HG02759 (cell line): Measurements from ENCODE around the gene ODF2L.

Experiments
- ATAC-seq: cut with Tn5 transposase; IDR thresholded peaks from one replicate; pipeline ENCODE4 v1.9.1; 2021; ENCODE audit warnings: mild to moderate bottlenecking, moderate library complexity; ENCODE audit not compliant: unreplicated experiment

The ODF2L gene, protein sequence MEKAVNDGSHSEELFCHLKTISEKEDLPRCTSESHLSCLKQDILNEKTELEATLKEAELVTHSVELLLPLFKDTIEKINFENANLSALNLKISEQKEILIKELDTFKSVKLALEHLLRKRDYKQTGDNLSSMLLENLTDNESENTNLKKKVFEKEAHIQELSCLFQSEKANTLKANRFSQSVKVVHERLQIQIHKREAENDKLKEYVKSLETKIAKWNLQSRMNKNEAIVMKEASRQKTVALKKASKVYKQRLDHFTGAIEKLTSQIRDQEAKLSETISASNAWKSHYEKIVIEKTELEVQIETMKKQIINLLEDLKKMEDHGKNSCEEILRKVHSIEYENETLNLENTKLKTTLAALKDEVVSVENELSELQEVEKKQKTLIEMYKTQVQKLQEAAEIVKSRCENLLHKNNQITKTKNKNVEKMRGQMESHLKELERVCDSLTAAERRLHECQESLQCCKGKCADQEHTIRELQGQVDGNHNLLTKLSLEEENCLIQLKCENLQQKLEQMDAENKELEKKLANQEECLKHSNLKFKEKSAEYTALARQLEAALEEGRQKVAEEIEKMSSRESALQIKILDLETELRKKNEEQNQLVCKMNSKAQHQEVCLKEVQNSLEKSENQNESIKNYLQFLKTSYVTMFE

GRCh38 chr1:86395751-86396497 is at the start of gene ODF2L:
ODF2L (minus strand) TSS chr1:86396323; CDS start chr1:86387027, 9,296 bp downstream.
- peak; percentile 100 for ATAC-seq

GRCh38 chr1:86445919-86446318 is 49.8 kb upstream of the ODF2L start:
- no peak for ATAC-seq

- ATAC-seq, result no peak
These were observed 45.9 kb upstream of the ODF2L start for GRCh38 chr1:86441997-86442396.

DNA sequence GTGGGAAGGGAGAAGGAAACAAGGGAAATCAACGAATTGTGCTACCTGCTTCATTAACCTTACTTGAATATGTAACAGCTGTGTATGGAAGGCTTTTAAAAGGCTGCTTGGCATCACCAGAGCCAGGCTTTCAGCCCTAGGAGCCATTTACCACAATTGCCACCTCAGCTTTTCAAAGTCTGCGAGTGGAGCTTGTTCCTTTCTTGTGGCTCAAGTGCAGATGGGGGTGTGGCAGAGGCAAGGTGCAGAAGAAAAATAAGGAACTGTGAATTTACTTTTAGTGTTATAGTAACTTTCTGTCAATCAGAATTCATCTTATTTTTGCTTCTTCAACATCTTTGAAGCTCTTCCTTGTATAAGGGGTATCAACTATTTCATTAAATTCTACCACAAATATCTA is 45.5 kb upstream of the ODF2L start:
- ATAC-seq, result no peak

- no peak for ATAC-seq
These were observed 39.9 kb upstream of the ODF2L start for GRCh38 chr1:86436041-86436440.

- ATAC-seq, result no peak
These were observed 39.2 kb upstream of the ODF2L start for GRCh38 chr1:86435327-86435726.

- no peak for ATAC-seq
These were observed 37.9 kb upstream of the ODF2L start for GRCh38 chr1:86434059-86434458.

DNA sequence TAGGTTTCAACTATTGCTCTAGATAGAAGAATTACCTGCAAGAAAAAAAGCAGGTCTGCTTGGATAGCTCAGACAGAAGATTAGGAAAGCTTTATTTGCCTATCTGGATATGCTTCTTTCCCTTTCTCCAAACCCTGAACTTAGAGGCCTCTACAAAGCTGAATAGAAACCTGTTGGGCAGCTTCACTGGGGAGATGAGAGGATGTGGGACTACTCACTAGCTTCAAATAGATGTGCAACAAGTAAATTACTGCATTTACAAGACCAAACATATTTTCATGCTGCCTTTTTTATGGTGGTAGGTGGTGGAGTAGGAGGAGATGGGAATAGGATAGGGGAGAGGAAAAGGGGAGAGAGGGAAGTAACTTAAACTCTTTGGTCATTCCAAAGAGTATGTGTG is 34.3 kb upstream of the ODF2L start:
- no peak for ATAC-seq

GRCh38 chr1:86429835-86430234 is 33.7 kb upstream of the ODF2L start:
- ATAC-seq, result no peak

DNA sequence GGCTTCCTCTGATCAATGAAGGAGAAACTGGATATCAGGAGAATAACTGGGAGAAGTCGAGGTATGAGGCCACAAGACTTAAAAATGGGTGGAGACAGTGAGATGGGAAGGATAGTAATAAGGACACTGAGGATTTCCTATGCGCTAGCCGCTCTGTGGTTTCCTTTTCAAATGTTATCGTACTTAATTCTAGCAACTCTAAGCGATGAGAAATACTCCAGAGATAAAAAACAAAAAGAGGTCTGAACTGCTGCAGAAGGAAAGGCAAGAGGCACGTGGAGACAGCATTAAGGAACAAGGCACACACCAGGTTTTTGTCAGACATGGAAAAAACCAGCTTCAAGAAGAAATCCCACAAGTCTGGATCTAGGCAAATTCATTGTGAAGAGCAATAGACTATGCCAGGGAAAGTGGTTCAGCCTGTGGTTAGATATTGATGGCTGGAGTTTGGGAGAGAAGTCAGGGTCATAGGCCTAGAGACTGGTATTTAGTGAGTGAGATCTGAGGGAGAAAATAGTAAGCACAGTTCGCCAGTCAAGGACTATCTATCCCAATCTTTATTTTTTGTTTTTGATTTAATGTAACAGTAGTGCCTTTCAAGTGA is 33.1 kb upstream of the ODF2L start:
- ATAC-seq, result no peak

DNA sequence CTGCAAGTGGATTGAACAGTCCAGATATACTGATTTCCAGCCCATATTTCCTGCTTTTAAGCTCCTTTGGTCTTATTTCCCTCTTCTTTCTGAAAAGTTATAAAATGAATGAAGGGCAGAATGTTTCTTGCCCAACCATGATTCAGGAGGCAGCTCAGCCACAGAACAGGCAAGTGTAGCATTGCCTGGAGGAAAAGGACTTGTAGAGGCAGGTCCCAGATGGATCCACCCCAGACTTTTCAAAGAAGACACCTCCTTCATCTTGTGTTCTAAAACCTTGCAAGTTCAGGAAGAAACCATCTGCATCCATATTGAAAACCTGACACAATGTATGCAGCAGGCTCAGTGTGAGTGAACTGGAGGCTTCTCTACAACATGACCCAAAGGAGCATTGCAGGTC is 27.8 kb upstream of the ODF2L start, which contains the start of gene CLCA2:
CLCA2 (plus strand) TSS at position 299 of the 400 bp plus-strand sequence; CDS start at position 376, 77 bp downstream.
- ATAC-seq, result no peak

- no peak for ATAC-seq
These were observed 27.4 kb upstream of the ODF2L start for GRCh38 chr1:86423473-86423872.

DNA sequence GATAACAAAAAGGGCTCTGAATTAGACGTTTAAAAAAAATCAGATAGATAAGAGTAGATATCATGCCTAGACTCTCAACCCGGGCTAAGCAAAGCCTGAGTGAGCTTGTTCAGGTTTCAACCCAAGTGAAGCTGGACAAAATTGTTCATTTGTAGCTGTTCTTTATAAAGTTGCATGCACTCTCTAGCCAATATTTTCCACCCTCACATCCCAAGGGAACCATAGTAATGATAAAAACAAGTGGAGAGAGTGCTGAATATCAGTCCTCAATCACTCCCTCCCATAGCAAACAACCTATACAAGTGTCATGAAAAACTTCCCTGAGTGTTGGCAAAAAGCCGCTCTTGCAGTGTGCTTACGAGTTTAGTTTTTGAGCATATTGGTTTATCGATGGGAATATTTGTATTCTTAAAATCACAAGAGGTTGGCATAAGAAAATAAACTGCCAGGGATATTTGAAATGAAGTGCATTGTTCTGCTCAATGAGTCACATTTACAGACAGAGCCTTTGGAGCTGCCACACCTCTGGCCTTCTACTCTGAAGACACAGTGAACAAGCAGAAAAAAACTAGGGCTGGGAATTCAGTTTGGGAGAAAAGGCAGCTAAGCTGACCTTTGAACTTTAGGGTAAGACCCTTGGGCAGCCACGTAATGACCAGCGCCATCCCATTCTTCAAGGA is 25.6 kb upstream of the ODF2L start:
- ATAC-seq, result no peak

DNA sequence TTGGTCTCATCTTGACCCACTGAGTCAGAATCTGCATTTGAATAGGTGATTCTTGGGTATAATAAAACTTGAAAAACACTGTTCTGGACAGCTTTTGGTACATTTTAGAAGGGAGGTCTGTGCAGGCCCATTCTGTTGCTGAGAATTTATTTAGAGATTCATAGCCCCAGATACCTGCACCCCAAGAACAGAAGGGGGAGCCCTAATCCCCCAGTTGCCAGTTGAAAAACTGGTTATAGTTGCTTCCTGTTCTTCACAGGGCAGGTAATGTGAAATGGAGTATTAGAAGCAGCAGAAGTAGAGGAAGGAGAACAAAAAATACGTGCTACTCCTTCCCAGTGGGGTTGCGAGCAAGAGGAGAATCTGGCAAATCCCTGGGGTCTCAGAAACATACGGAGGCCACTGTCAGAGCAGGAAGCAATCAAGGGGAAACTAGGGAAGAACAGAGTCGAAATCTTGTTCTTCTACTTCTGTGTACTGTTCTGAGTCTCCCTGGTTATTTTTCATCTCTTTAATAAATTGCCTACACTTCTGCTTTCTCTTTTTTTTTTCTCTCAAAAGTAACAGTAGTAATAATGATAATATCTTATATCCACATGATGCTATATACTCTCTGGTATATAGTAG is 23.3 kb upstream of the ODF2L start:
- peak; percentile 83 for ATAC-seq

DNA sequence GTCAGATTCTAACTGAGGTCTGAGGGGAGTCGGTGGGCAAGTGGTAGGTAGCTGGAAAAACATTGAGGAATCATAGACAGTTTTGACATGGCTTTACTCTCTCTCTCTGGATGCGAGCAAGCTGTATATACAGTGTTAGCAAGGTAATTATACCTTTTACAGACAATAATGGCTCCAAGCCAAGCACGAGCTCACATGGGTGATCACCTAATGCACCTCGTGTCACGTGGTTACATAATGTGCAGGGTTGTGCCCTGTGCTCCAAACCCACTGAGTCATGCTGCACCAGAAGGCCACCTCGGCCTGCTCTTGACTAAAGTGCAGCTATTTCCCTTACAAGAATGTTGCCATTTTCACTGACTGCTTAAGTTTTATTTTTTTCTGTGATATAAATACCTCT is 20.2 kb upstream of the ODF2L start:
- no peak for ATAC-seq

GRCh38 chr1:86410879-86411278 is 14.8 kb upstream of the ODF2L start:
- ATAC-seq, result no peak

GRCh38 chr1:86409416-86410021 is 13.4 kb upstream of the ODF2L start:
- no peak for ATAC-seq

DNA sequence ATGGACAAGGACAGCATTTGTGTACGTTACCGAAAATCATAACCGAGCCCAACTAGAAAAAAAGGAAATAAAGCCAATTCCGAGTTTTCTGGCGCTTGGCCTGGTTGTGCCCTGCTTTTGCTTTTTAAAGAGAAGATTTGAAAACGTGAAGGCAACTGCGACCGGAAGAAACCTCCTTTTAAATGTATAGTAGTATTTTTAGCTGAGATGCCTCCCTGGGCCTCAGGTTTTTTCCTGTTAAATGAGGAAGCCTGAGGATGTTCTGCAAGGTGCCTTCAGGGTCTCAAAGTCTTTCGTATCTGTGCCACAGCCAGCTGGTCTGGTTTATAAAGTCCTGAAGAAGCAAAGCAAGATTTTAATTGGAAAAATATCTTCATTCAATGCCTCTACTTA is 371 bp upstream of the ODF2L start:
- ATAC-seq, result peak; percentile 22

DNA sequence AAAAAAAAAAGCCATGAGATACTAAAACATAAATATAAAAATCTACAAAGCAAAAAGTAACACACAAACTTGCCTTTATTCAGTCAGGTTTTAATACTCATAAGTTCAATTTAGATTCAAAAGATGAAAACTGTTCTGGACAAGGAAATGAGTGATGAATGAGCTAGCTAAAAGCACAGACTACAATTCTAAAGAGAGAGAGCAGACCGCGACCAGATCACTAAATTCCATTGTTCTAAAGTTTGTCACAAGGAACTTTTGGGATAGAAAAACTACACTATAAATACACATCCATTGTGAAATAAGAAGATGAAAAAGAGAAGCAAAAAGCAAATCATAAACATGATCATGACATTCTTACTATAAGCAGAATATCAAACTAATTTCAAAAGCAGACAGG is 1.7 kb downstream of the ODF2L start:
- no peak for ATAC-seq

DNA sequence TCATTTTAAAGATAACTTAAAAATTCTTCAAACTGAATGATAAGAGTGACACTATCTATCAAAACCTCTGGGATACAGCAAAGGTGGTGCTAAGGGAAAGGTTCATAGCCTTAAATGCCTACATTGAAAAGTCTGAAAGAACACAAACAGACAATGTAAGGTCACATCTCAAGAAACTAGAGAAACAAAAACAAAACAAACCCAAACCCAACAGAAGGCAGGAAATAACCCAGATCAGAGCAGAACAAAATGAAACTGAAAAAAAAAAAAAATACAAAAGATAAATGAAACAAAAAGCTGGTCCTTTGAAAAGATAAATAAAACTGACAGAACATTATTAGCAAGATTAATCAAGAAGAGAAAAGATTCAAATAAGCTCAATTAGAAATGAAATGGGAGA is 6.8 kb downstream of the ODF2L start:
- ATAC-seq, result peak; percentile 83
